ENCODE results near the gene TMEM179.

TMEM179 gene

DNA sequence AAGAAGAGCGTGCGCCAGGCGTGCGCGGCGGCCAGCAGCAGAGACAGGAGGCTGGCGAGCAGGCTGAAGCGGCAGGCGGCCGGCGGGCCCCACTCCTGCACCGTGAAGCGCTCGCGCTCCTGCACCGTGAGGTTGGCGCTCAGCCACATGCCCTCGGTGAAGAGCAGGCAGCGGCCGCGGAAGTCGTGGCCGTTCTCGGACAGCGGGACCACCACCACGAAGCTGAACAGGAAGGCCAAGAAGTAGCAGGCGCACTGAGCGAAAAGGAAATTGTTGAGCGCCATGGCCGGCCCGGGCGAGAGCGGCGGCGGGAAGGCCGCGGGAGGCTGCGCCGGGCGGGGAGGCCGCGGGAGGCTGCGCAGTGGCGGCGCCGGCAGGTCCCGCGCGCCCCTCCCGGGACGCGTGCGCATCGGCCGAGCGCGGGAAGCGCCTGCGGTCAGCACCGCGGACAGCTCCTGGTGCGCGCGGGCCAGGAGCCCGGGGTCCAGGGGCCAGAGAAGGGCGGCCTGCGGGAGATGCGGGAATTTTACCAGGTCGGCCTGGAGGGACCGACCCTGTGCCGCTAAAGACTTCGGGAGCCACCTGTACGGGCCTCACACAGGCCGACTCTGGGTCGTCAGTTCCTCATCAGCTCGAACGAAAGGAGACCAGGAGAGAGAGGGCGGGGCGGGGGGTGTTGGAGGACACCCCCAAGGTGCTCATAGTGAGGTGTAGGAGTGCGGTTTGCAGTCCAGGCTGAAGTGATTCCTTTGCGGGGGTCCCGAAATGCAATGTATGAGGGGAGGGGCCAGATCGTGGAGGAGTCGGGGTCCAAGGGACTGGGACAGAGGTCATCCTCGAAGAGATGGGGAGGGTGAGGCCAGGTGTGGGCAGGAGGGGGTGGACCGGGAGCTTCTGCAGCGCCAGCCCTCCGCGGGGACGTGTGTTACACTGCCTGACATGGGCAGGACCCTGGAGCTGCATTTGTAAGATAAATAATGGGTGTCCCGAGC, at the start of gene TMEM179:
TMEM179 (minus strand) TSS at position 315 of the 992 bp plus-strand sequence; CDS start at position 284, 31 bp downstream.
- no peak for TF ChIP-seq GATA3 (IDR thresholded peaks at IDR 0.05; ENCODE audit: low read depth, low read length)
- no peak for TF ChIP-seq GATA2 (IDR thresholded peaks at IDR 0.05; ENCODE audit: low read depth, low read length)

- TF ChIP-seq GATA3 (IDR thresholded peaks at IDR 0.05; ENCODE audit: low read depth, low read length) (no peak), GATA2 (IDR thresholded peaks at IDR 0.05; ENCODE audit: low read depth, low read length) (no peak)
Observed at GRCh38 chr14:104654119-104654518, 49.5 kb upstream of the TMEM179 start.

GRCh38 chr14:104652386-104652785, 47.8 kb upstream of the TMEM179 start:
- TF ChIP-seq GATA3 (IDR thresholded peaks at IDR 0.05; ENCODE audit: low read depth, low read length) (no peak), GATA2 (IDR thresholded peaks at IDR 0.05; ENCODE audit: low read depth, low read length) (no peak)

- TF ChIP-seq GATA3 (IDR thresholded peaks at IDR 0.05; ENCODE audit: low read depth, low read length), result no peak
- no peak for TF ChIP-seq GATA2 (IDR thresholded peaks at IDR 0.05; ENCODE audit: low read depth, low read length)
Observed at GRCh38 chr14:104651876-104652260, 47.3 kb upstream of the TMEM179 start.

GRCh38 chr14:104650981-104651875, 46.7 kb upstream of the TMEM179 start:
- TF ChIP-seq GATA3 (IDR thresholded peaks at IDR 0.05; ENCODE audit: low read depth, low read length) (no peak), GATA2 (IDR thresholded peaks at IDR 0.05; ENCODE audit: low read depth, low read length) (no peak)

GRCh38 chr14:104650057-104650980, 45.7 kb upstream of the TMEM179 start:
- TF ChIP-seq GATA3 (IDR thresholded peaks at IDR 0.05; ENCODE audit: low read depth, low read length), result no peak
- no peak for TF ChIP-seq GATA2 (IDR thresholded peaks at IDR 0.05; ENCODE audit: low read depth, low read length)

- TF ChIP-seq GATA2 (IDR thresholded peaks at IDR 0.05; ENCODE audit: low read depth, low read length), result no peak
- TF ChIP-seq GATA3 (IDR thresholded peaks at IDR 0.05; ENCODE audit: low read depth, low read length), result no peak
Observed at GRCh38 chr14:104647467-104648043, 43.0 kb upstream of the TMEM179 start.

GRCh38 chr14:104644656-104645378, 40.2 kb upstream of the TMEM179 start:
- TF ChIP-seq GATA3 (IDR thresholded peaks at IDR 0.05; ENCODE audit: low read depth, low read length) (no peak), GATA2 (IDR thresholded peaks at IDR 0.05; ENCODE audit: low read depth, low read length) (no peak)

GRCh38 chr14:104644091-104644635, 39.6 kb upstream of the TMEM179 start:
- TF ChIP-seq GATA3 (IDR thresholded peaks at IDR 0.05; ENCODE audit: low read depth, low read length) (no peak), GATA2 (IDR thresholded peaks at IDR 0.05; ENCODE audit: low read depth, low read length) (no peak)

DNA sequence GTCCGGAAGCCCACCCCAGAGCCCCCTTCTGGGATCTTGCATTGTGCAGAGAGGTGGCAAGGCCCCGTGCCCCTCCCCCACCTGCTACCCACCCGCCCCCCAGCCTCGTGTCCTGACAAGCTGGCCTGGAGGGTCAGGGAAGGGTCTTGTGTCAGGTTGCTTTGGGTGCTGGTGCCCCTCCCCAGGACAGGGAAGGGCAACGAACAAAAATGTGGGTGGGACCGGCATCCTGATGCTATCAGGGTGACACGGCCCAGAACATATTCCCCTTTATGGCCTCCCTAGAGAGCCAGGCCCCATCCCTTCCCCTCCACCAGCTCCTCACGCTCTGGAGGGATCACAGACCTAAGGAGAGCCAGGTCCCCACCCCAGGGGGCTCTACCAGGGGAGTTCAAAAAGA, 38.7 kb upstream of the TMEM179 start:
- TF ChIP-seq GATA3 (IDR thresholded peaks at IDR 0.05; ENCODE audit: low read depth, low read length), result no peak
- TF ChIP-seq GATA2 (IDR thresholded peaks at IDR 0.05; ENCODE audit: low read depth, low read length), result no peak

DNA sequence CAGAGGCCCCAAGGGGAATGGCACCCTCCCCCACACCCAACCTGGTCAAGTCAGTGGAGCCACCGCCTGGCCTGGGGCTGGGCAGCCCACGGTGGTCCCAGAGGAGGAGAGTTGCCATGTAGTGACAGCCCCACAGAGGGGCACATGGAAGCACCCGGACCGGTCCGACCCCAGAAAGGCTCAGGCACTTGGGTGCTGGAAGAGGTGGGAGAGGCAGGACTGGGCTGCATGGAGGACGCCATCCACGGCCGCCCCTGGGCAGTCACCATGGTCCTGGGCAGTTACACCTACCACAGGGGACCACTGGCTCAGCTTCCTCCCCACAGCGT, 37.9 kb upstream of the TMEM179 start:
- TF ChIP-seq GATA2 (IDR thresholded peaks at IDR 0.05; ENCODE audit: low read depth, low read length) (no peak), GATA3 (IDR thresholded peaks at IDR 0.05; ENCODE audit: low read depth, low read length) (no peak)

Measured in SH-SY5Y (cell line).